NOMO-1 treated with dmso at 0.1 percent for 144 hours (cell line): ENCODE results near the gene ST6GAL1.
A peak's percentile ranks its signal among the peaks of the same experiment; 100 is the strongest.

ENCODE experiments used
- DNase-seq: peaks from one replicate; lab custom pipeline; 2025; ENCODE audit not compliant: unreplicated experiment; lab: John Stamatoyannopoulos, UW

ST6GAL1 gene

GRCh38 chr3:187072102-187072501, 141.8 kb downstream of the ST6GAL1 start:
- DNase-seq: no peak

GRCh38 chr3:187072511-187072910, 142.2 kb downstream of the ST6GAL1 start:
- peak; percentile 79 for DNase-seq

GRCh38 chr3:187073581-187074098, 143.3 kb downstream of the ST6GAL1 start:
- DNase-seq: no peak

DNA sequence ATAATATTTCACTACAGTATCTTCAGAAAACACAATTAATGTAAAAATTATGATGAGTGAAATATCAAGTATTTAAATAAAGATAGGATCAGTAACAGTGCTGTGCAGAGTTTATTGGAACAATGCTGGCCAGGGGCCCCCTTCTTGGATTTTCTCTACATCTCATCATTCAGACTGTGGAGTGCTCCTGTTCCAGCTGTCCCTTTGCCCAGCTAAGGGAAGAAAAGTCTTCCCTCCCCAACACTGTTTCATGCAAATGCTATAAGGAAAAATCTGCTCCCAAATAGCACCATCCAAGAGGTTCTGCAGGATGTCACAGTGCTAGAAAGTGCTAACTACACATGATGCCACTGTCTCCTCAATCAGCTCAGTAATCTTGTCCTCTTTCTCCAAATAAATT, 144.5 kb downstream of the ST6GAL1 start:
- no peak for DNase-seq

- DNase-seq: no peak
Measured at GRCh38 chr3:187076297-187076696, 146.0 kb downstream of the ST6GAL1 start.

DNA sequence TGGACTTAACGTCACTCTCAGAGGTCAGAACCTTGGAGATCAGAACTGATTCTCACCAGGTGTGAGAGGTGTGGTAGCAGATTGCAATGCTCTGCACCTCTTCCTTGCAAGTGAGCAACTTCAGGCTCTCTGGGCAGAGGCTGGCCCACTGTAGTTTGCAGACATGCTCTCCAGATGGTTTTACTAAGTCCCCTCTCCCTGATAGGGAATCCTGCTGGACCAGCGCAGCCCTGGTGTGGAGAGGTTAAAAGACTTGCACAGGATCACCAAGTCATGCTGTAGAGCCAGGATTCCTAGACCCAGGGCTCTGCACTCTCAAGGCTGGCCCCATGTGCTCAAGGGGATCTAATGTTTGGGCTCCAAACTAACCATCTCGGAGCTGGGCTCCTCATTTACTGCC, 146.8 kb downstream of the ST6GAL1 start:
- no peak for DNase-seq

DNA sequence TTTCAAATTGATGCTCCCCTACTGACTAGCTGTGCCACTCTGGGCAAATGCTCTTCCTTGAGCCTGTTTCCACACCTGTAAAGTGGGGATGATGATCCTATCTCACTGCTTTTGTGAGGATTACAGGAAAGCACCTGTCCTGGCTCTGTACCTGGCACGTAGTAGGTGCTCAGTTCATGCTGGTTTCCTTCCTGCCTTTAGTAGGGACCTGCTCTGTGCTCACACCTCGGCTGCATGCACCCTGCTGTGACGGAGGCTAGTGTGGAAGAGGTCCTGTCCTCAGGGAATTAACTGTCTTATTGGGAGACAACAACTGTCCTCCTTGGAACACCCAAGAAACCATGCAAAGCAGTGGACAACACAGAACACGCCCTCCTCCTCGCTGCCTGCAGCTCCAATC, 147.2 kb downstream of the ST6GAL1 start:
- DNase-seq: no peak

DNA sequence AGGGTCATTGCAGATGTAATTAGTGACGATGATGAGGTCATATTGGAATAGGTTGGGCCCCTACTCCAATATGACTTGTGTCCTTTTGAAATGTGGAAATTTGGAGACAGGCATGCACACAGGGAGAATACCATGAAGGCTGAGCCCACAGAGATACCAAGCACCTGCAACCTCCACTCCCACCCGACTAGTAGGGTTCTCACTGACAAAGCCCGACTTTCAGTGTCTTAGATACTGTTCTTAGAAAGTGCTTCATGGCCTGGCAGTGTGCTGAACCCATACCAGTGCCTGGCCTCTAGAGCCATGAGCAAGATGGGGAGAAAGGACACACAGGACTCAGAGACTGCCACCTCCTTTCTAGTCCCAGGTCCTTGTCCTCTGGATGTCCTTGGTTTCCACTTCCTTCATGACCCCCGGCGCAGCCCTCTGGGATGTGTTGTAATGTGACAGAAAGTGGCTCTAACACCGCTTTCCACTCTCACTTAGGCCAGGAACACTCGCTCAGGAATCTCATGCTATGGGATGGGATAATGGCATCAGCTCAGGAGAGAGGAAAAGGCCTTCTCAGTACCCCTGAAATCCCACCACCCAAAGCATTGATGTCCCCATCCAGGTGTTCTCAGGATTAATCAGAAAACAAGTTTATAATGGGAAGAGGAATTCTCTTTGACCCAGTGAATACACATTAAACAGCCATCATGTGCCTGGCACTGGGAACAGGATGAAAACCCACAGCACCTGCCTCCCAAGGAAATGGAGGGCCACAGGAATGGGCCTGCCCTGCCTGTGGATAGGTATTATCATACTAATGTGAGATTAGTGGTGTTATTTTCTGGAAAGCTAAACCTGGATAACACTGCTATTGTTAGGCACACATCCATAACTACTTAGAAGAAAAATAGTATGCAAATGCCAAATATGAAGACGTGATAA, 149.0 kb downstream of the ST6GAL1 start:
- DNase-seq: no peak

DNA sequence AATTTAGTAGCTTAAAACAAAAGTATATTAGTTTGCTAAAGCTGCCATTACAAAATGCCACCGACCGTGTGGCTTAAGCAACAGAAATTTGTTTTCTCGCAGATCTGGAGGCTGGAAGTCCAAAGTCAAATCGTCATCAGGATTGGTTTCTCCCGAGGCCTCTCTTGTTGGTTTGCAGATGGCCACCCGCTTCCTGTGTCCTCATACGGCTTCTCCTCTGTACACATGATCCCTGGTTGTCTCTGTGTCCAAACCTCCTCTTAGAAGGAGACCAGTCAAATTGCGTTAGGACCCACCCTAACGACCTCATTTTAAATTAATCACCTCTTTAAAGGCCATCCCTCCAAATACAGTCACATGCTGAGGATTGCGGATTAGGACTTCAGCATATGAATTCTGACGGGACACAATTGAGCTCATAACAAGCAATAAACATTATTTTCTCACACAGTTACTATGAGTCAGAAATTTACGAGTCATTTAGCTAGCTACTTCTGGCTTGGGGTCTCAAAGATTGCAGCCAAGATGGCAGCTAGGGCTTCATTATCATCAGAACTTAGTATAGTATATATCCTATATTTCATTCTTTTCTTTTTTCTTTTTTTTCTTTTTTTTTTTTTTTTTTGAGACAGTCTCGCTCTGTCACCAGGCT, 150.6 kb downstream of the ST6GAL1 start:
- no peak for DNase-seq

DNA sequence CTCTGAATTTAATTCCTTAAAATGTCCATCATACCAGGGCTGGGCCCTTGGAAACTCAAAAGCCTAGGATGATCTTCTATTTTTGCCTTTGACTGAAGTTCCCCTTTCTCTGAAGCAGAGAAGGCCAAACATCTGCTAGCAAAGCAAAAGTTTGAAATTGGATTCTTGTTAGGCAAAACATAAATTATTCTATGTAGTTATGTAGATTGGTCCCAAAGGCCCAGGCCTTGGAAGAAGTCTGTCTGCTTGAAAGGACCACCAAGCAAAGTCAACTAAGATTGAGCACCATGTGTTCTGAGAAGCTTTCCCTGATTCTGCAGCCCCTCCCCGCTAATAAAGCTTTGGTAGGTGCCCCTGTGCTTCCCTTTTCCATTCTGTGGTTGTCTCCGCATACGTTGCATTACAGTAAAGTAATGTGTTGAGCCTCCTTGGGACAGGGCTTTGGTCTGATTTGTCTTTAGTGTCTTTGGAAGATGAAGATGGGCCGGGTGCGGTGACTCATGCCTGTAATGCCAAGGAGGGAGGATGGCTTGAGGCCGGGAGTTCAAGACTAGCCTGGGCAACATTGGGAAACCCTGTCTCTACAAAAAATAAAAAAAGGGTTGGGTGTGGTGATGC, 152.5 kb downstream of the ST6GAL1 start:
- peak; percentile 62 for DNase-seq

DNA sequence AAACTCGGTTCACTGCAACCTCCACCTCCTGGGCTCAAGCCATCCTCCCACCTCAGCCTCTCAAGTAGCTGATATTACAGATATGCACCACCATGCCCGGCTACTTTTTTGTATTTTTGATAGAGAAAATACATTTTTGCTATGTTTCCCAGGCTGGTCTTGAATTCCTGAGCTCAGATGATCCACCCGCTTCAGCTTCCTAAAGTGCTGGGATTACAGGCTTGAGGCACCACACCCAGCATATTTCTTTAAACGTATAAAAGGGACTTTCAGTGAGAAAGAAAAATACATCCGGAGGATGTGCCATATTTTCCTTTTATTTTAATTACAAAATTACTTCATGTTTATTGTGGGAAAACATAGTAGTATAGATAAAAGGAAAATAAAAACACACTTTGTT, 153.8 kb downstream of the ST6GAL1 start:
- DNase-seq: no peak

GRCh38 chr3:187084580-187084979, 154.3 kb downstream of the ST6GAL1 start:
- no peak for DNase-seq

DNA sequence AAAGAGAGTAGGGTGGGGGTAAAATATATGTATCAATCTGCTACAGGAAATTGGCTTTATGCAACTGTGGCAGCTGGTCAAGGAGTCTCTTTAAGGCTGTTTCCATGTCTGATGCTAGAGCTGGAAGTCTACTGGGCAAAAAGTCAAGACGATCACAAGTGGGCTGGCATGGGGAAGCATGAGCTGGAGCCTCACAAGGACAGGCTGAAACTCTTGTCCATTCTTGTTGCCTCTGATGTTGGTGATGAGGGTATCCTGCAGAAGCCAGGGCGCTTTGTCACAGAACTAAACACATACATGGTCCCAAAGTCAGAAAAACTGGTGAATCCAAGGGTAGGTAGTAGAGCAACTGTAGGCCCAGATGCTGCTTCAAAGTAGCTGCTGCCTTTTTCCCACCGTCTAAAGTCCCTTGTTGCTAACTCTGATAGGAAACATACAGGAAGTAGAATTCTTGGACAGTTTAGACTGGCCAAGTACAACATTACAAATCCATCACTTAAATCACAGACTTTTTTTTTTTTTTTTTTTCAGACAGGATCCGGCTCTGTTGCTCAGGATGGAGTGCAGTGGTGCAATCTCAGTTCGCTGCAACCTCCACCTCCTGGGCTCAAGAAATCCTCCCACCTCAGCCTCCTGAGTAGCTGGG, 154.8 kb downstream of the ST6GAL1 start:
- DNase-seq: no peak

GRCh38 chr3:187085933-187086332, 155.6 kb downstream of the ST6GAL1 start:
- DNase-seq: no peak

- no peak for DNase-seq
Measured at GRCh38 chr3:187086831-187087230, 156.5 kb downstream of the ST6GAL1 start.

DNA sequence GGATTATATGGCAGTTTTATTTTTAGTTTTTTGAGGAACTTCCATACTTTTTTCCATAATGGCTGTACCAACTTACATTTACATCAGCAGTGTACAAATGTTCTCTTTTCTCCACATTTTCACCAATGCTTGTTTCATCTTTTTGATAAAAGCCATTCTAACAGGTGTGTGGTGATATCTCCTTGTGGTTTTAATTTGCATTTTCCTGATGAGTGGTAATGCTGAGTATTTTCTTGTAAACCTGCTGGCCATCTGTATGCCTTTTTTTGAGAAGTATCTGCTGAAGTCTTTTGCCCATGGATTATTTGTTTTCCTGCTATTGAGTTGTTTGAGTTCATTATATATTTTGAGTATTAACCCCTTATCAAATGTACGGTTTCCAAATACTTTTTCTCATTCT, 158.4 kb downstream of the ST6GAL1 start:
- DNase-seq: no peak

- no peak for DNase-seq
Measured at GRCh38 chr3:187093320-187093719, 163.0 kb downstream of the ST6GAL1 start.

GRCh38 chr3:187098923-187099512, 168.7 kb downstream of the ST6GAL1 start:
- no peak for DNase-seq

GRCh38 chr3:187101184-187102072, 171.1 kb downstream of the ST6GAL1 start:
- no peak for DNase-seq
